HL-60 (cell line): ENCODE data around the gene THYN1.

Experiments used
- DNase-seq, 2 experiments: peaks; one replicate each; pipeline ENCODE4 v3.0.0-alpha.2; 2010 to 2020; ENCODE audit warnings: low read depth in 1 of 2, low spot score in 1 of 2
- H3K27ac ChIP-seq: fragments of 250-450 bp; sonication (Bioruptor Pico); replicated peaks from 2 replicates; pipeline ENCODE4 v1.5.1; 2020; ENCODE audit warnings: mild to moderate bottlenecking, moderate library complexity
- H3K27me3 ChIP-seq: fragments of 250-450 bp; sonication (Bioruptor Pico); 2 replicates; pipeline ENCODE4 v1.5.1; 2021; ENCODE audit warnings: mild to moderate bottlenecking, moderate library complexity; ENCODE audit not compliant: insufficient read depth, poor library complexity, severe bottlenecking
- H3K4me3 ChIP-seq: replicated peaks from 2 replicates; pipeline ENCODE4 v1.5.1; 2011; ENCODE audit warnings: mild to moderate bottlenecking, control low read depth, low read length; ENCODE audit not compliant: insufficient read depth
- CTCF ChIP-seq: IDR thresholded peaks from one replicate; pipeline ENCODE4 v1.5.1; 2011; ENCODE audit warnings: low read length, control low read depth, inconsistent platforms; ENCODE audit not compliant: insufficient read depth
- GABPA ChIP-seq: IDR thresholded peaks from 2 replicates; pipeline ENCODE4 v1.6.1; 2012; ENCODE audit warnings: low read depth
- POLR2AphosphoS5 ChIP-seq: IDR thresholded peaks from 2 replicates; pipeline ENCODE4 v1.6.1; 2012; ENCODE audit warnings: low read depth
- REST ChIP-seq: IDR thresholded peaks from 2 replicates; pipeline ENCODE4 v1.6.1; 2012; ENCODE audit warnings: low read depth; ENCODE audit not compliant: insufficient replicate concordance
- SPI1 ChIP-seq: IDR thresholded peaks from 2 replicates; pipeline ENCODE4 v1.6.1; 2012; ENCODE audit warnings: low read depth, mild to moderate bottlenecking, borderline replicate concordance
- long read RNA-seq: library from polyadenylated mRNA; unstranded; transcript quantifications from one replicate; pipeline ENCODE4 v2.0.0, GENCODE V29; 2020

The THYN1 gene
- long read RNA-seq, transcript THYN1-201 (7 exons, 1,299 nt), result minor isoform, 40 of 254 reads
- long read RNA-seq, transcript THYN1-204 (8 exons, 893 nt), result major isoform, 95 of 254 reads
- long read RNA-seq, transcript THYN1-203 (8 exons, 943 nt), result minor isoform, 32 of 254 reads
- long read RNA-seq, partial matches to known transcripts, result 50 of 254 reads
- long read RNA-seq, other reads (novel, unspliced or antisense), result 31 of 254 reads

- H3K27ac ChIP-seq, result peak within 1 kb of the TSS; percentile 68
- H3K4me3 ChIP-seq, result peak within 1 kb of the TSS; percentile 70
- peak; percentile 63; the same call in 1 of the 2 replicates for TF ChIP-seq POLR2AphosphoS5
- no peak for TF ChIP-seq CTCF
Observed at GRCh38 chr11:134253188-134253993, at the start of gene THYN1, which contains the start of gene ACAD8. Gene THYN1, minus strand, starts transcription at chr11:134253352. Its CDS starts 470 bp downstream, at chr11:134252882. Gene ACAD8, plus strand, starts transcription at chr11:134253568. Its CDS starts 33 bp downstream, at chr11:134253601.

GRCh38 chr11:134294664-134295063 lies 41.5 kb upstream of the THYN1 start:
- no peak for TF ChIP-seq REST
- no peak for TF ChIP-seq GABPA
- no peak for TF ChIP-seq CTCF
- no peak for TF ChIP-seq POLR2AphosphoS5
- TF ChIP-seq SPI1, result no peak
- no peak overlapping the region for H3K27ac ChIP-seq
- H3K27me3 ChIP-seq, result no peaks in the 10 kb centered on the region
- H3K4me3 ChIP-seq, result no peak overlapping the region
- DNase-seq, result no peak

More at GRCh38 chr11:134253188-134253993, at the start of gene THYN1, which contains the start of gene ACAD8:
- no peaks in the 10 kb centered on the region for H3K27me3 ChIP-seq
- DNase-seq, result peak; percentile 91 to 97

GRCh38 chr11:134293119-134294113 lies 40.3 kb upstream of the THYN1 start:
- no peaks in the 10 kb centered on the region for H3K27me3 ChIP-seq
- no peak for DNase-seq
- TF ChIP-seq REST (no peak), SPI1 (no peak), CTCF (no peak), GABPA (no peak), POLR2AphosphoS5 (no peak)

More at GRCh38 chr11:134293119-134294113, 40.3 kb upstream of the THYN1 start:
- Histone ChIP-seq H3K27ac (no peak overlapping the region), H3K4me3 (no peak overlapping the region)
